Central memory CD4-positive, alpha-beta T cell (primary cell): ENCODE data around the gene RIT2.

Experiments
- DNase-seq: peaks from one replicate; pipeline ENCODE4 v3.0.0; 2022
- total RNA-seq, 3 experiments: gene quantifications; one replicate each; lab custom pipeline; 2026; lab: John Stamatoyannopoulos, UW

The RIT2 gene
- 0 to 0.19 (median 0) reads per million in 3 experiments for total RNA-seq

DNA sequence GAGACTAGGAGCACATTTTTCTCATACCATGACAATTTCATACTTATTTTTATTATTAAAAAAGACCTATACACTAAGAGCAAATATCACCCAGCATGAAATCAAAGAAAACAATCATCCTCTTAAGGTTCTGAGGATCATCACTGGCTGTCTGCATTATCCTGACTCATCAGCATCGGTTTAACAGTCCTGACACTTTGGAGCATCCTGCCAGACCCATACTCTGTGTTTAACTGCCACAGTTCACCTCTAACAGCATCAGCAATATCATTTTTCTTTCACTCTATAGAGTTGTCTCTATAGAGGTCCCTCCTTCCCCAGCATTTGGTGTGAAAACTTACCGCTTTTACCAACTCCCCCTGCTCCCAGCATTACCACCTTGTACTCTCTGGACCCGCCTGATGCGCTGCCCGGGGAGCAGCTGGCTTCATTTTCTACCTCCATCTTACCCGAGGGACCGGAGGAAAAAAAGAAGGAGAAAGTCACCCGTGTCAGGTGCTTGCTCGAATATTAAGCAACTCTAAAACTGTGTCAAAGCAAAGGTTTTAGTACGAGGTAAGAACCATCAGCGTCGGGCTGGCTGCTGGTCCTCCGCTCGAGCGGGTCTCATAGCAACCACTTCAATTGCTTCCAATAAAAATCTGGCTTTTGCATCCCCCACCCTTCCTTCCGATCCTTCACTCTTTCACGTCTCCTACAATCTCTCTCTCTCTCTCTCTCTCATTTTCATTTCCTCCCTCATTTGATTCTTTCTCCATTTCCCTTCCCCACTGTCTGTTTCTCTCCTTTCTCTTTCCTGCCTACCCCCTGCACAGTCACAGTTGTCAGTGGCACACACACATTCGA lies at the start of gene RIT2:
RIT2 (minus strand) TSS at position 610 of the 846 bp plus-strand sequence.
- DNase-seq: no peak

DNA sequence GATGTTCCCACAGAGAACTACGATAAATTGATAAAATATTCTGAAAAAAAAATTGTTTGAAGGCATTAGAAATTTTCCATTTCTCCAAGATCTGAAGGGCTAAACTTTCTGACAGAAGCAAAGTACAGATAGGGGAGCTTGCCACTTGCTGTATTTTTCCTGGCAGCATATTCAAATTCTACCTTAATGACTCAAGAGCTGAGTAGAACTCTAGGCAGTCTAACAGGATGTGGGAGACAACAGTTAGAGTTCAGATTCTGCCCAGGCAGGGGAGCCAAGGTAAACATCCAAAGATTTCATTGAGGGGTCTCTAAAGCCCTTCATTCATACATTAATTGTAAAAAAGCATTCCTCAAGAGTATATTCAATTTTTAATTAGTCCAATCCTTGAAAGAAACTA lies 46.0 kb upstream of the RIT2 start:
- DNase-seq: no peak

DNA sequence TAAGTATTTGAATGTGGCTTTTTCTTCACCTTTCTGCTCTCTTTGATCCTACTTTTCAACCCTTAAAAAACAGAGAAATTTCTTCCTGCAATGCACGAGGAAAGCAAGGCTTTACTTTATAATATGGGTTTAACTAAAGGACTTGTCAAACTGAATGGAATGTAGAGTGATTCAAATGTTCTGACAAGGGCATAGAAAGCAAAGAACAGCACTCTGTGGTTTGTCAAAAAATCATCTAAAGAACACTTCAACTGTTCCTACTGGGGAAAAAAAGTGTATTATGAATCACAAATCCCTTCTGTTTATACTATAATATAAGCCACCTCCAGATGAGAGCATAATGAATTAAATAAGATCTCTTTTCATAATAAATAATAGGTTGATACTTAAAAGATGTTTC lies 45.0 kb upstream of the RIT2 start:
- DNase-seq: no peak

DNA sequence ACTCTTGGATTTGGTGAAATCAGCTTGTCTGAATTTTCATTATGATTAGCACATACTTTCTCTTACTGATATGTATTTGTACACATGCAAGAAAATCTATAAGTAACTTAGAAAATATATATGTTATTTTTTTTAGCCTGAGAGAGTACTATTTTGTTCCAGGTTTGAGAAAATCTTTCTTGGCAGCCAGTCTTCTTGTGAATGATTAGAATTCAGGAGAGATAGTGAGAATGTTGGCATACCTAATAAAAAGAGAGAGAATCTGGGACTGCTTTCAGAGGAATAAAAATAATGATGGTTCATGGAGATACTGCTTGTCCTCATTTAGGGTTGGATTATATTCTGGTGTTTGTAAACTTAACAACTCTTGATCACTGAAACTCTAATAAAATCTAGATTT lies 44.4 kb upstream of the RIT2 start:
- DNase-seq: no peak

DNA sequence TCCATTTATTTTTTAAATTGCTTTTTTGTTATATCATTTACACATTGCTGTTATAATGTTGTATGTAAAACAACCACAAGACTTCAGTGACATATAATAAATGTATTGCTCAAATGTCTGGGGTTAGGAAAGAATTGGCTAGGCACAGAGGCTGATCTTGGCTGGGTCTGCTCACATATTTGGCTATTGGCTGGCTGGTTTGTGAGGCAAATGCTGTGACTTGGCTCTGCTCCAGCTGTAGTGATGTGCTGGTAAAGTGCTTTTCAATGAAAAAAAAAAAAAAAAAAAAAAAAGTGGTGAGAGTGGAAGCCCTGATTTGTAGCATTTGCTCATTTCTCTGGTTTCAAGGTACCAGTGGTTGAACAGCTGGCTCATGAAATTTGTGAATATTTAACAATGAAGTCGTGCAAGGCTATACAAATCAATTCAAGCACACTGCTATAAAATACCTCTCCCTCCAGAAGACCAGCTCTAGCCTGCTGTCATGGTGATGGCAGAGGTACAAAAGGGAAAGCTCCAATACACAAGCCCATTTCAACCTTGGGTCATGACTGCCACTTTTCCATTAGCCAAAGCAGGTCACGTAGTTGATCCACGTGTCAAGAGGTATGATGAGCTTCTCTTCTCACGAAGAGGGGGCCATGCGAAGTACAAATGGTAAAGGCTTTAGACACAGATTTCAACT lies 43.7 kb upstream of the RIT2 start:
- DNase-seq: no peak

DNA sequence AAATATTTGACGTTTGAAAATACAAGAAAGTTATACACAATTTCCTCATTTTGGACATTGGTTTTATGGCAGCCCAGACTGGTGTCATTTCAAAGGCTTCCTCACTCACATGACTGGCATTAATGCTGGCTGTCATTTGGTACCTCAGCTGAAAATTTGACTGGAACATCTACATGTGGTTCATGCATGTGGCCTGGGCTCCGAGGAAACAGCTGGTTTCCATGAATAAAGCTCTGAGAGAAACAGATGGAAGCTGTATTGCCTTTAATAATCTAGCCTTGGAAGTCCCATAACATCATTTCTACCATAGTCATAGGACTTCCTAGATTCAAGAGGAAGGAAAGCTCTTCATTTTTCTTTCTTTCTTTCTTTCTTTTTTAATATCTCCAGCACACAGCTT lies 42.9 kb upstream of the RIT2 start:
- no peak for DNase-seq

DNA sequence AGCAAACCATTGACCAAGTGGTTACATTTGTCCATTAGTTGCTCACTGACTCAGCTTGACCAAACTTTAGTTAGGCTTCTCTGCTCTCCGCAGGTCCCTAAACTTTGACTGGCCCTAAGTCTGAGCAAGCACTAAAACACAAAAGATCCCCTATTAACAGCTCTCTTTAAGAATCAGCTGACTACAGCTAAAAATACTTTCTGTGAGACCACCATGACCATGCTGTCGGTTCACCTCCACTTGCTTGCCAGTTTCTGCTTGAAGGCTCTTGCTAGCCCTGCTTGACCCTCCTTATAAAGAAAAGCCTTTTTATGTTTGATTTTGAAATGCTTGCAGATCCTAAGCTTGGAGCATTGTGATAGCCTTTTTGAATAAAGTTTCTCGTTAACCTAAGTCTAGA lies 40.4 kb upstream of the RIT2 start:
- DNase-seq: no peak

DNA sequence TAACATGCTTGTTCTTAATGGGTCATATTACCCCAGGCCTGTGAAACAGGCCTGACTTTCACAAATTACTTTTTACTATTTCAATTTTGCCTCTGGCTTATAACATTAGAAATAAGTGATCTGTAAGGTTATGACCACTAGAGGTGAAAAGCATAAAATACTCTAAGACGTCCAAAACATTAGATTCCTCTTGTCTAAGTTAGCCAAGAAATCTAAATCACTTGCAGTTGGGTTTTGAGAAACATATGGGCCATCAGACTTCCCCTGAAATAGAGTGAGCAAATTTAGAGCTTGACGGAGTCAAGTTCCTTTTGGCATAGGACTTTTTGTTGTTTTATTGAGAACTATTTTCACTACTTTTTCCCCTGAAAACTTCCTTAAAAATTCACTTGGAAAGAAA lies 32.7 kb upstream of the RIT2 start:
- no peak for DNase-seq

DNA sequence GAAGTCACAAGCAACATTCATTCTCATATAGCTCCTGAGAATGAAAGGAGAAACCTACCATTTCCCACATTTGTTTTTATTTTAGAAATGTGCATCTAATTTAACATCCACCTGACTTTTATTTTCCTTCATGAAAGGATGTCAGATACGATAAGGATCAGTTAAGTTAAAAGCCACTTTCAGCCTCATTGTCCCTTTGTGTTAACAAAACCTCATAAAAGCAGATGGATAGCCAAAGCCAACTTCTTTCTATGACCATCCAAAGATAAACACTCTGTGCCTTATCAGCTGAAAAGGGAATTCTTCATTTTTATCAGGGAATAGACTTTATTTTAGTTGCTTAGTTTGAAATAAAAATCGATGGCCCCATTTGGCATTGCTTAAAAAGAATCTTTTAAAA lies 25.7 kb upstream of the RIT2 start:
- DNase-seq: no peak

DNA sequence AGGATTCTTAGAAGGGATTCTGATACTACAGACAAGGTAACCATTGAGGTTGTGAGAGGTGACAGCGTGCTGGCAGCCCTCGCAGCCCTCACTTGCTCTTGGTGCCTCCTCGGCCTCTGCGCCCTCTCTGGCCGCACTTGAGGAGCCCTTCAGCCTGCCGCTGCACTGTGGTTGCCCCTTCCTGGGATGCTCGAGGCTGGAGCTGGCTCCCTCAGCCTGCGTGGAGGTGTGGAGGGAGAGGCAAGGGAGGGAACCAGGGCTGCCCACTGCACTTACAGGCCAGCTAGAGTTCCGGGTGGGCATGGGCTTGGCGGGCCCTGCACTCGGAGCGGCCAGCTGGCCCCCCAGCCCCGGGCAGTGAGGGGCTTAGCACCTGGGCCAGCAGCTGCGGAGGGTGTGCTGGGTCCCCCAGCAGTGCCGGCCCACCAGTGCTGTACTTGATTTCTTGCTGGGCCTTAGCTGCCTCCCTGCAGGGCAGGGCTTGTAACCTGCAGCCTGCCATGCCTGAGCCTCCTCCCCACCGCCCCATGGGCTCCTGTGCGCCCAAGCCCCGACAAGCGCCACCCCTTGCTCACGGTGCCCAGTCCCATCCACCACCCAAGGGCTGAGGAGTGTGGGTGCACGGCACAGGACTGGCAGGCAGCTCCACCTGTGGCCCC lies 23.9 kb upstream of the RIT2 start:
- no peak for DNase-seq

DNA sequence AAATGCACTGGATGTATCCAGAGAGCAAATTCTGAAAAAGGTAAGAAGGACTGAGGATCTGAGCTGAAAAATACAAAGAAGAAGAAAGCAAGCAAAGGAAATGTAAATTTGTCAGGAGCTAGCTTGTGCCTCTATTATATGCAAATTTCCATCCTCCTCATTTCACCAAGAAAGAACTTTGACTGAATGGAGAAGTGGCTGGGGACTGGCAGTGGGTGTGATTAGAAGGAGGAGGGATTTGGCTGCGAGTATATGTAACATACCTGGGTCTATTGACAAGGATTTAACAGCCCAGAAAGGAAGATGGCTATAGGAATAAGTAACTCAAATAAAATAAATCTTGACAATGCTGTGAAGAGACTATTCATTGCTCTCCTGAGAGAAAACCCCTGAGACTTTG lies 19.4 kb upstream of the RIT2 start:
- no peak for DNase-seq

DNA sequence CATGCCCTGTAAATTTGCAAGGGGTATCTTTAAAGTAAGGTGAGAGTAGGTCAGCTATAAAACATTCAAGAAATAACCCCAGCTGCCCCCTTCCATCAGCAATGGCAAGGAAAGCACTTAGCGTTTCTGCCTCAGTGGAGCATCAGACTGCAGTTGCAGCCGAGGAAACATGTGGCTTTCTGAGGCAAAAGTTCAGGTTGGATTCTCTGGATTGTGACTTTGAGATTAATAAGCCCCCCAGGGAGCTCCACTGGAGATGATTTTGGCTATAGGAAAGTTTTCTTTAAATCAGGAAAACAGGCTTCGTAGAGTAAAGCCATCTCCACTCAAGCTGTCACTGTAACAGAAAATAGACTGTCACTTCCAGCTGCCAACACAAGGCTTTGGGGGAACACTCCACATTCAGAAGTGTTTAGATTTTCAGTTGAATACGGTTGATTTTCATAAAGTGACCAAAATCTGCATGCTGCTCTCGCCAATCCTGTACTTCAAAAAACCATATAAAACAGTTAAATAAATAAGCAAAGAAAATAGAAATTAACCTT lies 15.3 kb upstream of the RIT2 start:
- no peak for DNase-seq

DNA sequence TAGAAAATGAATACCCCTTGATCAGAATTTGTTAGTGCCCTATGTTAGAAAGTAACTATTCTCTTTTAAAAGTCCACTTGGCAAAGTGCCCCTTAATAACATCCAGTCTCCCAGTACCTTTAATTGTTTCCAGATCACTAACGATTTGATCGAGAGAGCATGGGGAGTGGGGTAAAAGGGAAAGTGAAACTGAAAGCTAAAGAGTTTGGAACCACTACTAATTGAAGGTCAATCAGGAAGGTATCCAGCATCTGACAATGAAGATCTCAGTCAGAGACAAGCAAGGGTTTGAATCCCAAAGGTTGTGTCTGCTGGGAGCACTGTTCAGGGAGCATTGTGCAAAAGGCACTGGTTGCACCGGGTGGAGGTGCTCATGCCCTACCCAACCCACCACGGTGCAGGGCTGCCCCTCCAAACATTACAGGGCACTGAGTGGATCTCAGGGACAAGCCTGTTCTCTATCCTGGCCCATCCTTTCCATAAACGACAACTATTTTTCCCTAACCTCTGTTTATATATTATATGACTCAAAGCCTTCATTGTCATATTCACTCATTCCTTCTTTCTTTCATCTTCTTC lies 14.6 kb upstream of the RIT2 start:
- DNase-seq: no peak

DNA sequence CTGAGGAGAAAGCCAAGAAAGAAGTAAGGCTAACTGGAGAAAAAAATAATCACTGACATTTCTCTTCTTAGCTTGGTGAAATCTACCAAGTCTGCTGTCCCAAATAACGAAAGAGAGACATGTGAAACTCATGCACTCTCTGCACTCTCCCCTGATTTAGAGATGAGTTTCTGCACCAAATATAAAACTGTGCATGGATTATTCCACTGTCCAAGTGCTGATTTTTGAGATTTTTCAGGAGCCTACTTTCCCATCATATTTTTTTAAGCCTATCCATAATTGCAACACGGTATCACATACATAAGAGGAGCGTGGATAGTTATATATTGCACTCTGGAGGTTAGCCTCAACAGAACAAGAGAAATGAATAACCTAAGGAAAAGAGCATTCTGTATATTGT lies 10.0 kb upstream of the RIT2 start:
- DNase-seq: no peak

DNA sequence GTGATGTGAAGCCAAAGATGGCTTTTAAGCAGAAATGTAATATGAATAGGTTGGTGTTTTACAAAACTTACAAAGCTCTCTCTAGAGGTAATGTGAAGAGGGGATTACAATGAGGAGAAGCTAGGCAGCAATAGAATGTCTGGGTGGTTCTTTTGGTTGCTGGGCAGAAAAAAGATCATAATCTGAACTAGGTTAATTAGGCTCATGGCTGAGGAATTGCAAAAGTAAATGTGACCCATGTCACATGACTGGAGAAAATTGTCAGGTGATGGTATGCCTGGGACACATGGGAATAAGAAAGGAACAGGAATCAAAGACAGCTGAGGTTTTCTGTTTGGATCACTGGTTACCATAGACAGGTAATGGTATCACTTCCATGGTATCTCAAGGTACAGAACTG lies 7.5 kb upstream of the RIT2 start:
- DNase-seq: no peak

DNA sequence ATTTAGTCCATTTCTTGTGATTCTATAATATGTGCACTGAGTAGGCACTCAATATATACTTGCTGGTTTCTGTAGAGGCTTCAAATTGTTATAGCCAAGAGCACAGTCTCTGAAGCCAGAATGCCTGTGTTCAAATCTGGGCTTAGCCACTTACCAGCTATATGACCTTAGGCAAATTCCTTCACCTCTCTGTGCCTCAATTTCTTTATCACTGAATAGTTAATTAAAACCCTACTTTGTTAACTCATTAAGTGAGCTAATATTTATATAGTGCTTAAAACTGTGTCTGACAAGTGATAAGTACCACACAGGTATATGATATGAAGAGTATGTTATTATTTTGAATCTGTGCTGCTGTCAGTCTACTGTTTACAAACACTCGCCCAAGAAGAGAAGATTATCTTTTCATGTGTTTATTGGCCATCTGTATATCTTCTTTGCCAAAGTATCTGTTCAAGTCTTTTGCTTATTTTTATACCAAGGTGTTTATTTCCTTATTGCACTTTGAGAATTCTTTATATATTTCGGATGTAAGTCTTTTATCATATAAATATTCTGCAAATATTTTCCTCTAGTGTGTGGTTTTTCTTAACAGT lies 1.3 kb upstream of the RIT2 start:
- DNase-seq: no peak

DNA sequence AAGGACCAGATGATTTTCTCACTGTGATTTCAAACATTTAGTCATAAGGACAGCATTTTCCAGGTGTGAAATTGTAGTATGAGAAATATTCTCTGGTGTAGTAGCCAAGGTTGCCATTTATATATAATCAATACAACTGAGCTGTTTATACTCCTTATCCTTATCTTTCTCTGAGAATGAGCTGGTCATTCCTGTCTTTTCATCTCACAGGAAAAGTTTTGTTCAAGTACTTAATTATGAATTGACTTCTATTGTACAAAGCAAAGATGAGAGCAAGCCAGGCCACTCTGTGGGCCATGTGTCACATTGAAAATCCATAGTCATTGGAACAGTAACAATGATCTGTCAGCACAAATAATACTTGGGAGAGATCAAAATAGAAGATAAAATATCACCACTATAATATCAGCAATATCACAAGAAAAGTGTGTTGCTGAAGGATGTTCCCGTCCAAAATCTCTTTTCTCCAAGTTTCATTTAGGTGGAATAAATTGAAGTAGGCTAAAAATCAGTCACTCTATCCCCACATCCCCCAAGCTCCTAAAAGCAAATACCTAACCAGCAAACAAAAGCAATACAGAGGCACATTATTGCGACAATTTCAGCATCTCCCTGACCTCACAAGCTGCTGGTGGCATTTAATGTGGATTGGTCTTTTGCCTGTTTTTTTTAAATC lies 2.1 kb downstream of the RIT2 start:
- no peak for DNase-seq

DNA sequence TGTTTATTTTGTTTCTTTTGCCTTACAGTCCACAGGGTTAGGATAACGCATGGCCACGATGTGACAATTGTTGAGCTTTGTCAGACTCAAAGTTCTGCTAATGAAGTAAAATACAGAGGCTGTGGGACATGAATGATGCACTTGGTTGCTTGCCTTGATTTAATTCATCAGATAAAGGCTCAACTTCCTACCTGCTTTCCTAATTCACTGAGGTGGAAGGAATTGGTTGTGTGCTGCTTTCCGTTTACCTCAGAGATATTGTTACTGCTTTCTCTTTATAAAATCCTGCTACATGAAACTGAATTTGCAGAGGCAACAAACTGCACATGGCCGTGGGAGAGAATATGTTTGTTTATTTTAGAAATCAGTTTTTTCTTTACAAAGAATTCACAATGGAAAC lies 6.6 kb downstream of the RIT2 start:
- no peak for DNase-seq

DNA sequence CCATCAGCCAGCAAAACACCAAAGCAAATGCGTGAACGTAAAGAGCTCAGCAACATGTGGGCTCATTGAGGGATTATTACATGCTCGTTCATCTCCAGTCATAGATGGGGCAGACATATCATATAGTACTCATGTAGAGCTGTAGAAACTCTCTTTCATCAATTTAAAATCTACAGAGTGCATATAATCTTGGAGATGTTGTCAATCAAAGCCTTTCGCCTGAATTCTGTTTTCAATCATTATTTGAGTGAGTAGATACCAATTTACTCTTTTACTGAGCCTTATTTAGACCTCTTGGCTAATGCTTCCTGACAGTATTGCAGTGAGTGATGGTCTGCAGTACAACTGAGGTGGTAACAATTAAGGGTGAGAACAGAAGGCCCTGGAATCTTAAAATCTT lies 7.0 kb downstream of the RIT2 start:
- DNase-seq: no peak

DNA sequence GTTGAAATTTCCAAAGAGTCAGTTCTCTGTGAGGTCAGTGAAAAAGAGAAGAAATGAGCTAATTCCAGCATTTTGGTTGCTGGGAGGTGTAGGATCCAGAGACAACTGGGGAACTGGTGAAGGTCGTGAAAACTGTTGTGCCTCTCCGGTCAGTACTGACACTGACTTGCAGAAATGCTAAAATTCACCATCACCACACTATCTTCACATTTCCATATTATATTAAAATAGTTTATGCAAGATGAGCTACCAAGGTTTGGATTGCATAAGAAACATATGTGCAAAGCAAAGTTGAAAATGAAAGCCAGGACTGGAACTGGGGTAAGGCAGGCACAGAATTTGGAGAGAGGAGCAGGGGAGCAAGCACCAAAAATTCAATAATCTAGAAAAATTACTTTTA lies 21.8 kb downstream of the RIT2 start:
- no peak for DNase-seq

DNA sequence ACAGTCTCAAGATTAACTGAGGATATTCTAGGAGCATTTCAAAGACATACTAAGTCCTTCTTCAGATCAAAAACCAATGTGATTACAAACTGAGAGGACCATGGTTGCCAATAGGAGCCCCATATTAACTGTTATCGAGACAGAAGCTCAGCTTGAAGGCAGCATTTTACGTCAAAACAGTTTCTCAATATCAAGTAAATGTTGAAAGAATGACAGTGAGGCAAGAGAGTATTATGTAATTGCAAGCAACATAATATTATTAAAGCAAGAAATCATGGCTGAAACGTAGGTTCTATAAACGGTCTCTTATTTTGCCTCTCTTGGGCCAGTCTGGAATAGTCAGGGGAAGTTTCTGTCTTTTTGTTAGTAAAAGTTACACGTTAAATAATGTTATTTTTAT lies 22.9 kb downstream of the RIT2 start:
- DNase-seq: no peak

DNA sequence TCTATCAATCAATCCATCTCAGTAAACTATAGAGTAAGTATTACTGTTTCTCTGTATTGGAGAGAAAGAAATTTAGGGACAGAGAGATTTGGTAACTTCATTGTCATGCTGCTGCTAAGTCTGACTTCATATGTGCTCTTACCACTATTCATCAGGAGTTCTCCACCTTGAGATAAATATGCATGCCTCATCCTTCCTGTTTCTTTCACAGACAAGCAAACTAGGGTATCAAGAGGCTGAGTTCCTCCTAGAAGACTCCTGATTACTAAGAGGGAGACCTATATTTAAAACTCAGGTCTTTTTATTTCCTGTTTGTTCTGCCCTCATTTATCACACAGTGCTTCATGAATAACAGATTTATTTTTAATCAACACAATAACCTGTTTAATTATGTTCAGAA lies 34.1 kb downstream of the RIT2 start:
- DNase-seq: no peak
